GM21381 (cell line): ENCODE data around the gene OR1N2.
"Not testable (repeated sequence)": the region's sequence is repeated elsewhere in the genome, so short reads cannot be mapped to it uniquely, and the experiment has no call there.

Experiments
- ATAC-seq: cut with Tn5 transposase; IDR thresholded peaks from one replicate; pipeline ENCODE4 v1.9.1; 2021; ENCODE audit warnings: mild to moderate bottlenecking, moderate library complexity; ENCODE audit not compliant: unreplicated experiment

Gene OR1N2

GRCh38 chr9:122552812-122553211 lies at the start of gene OR1N2:
Gene OR1N2 (plus strand): TSS chr9:122553112. CDS start chr9:122553212, 100 bp downstream.
- ATAC-seq: no peak

GRCh38 chr9:122506964-122507363 lies 45.9 kb upstream of the OR1N2 start:
- no peak for ATAC-seq

GRCh38 chr9:122510502-122510901 lies 42.4 kb upstream of the OR1N2 start, which contains the start of gene OR1J2:
Gene OR1J2 (plus strand): TSS chr9:122510802. CDS start chr9:122510802, 0 bp downstream.
- no peak for ATAC-seq

- no peak for ATAC-seq
Measured at GRCh38 chr9:122518226-122518625, 34.7 kb upstream of the OR1N2 start.

GRCh38 chr9:122518841-122519240 lies 34.1 kb upstream of the OR1N2 start, which contains the start of gene OR1J4:
Gene OR1J4 (plus strand): TSS chr9:122519141. CDS start chr9:122519141, 0 bp downstream.
- no peak for ATAC-seq

- ATAC-seq: no peak
Measured at GRCh38 chr9:122519376-122519775, 33.5 kb upstream of the OR1N2 start.

- ATAC-seq: no peak
Measured at GRCh38 chr9:122526602-122527001, 26.3 kb upstream of the OR1N2 start.

- no peak for ATAC-seq
Measured at GRCh38 chr9:122527193-122527592, 25.7 kb upstream of the OR1N2 start, which contains the start of gene OR1N1. Gene OR1N1 (minus strand): TSS chr9:122527293. CDS start chr9:122527293, 0 bp downstream.

GRCh38 chr9:122531157-122531556 lies 21.8 kb upstream of the OR1N2 start:
- ATAC-seq: not testable (repeated sequence)

- no peak for ATAC-seq
Measured at GRCh38 chr9:122536134-122536533, 16.8 kb upstream of the OR1N2 start.

- not testable (repeated sequence) for ATAC-seq
Measured at GRCh38 chr9:122537066-122537465, 15.8 kb upstream of the OR1N2 start.

- no peak for ATAC-seq
Measured at GRCh38 chr9:122538757-122539156, 14.2 kb upstream of the OR1N2 start.

GRCh38 chr9:122546196-122546595 lies 6.7 kb upstream of the OR1N2 start:
- no peak for ATAC-seq

- ATAC-seq: no peak
Measured at GRCh38 chr9:122551371-122551770, 1.5 kb upstream of the OR1N2 start.

GRCh38 chr9:122561446-122561845 lies 8.5 kb downstream of the OR1N2 start:
- no peak for ATAC-seq

GRCh38 chr9:122562134-122562760 lies 9.3 kb downstream of the OR1N2 start:
- no peak for ATAC-seq

- no peak for ATAC-seq
Measured at GRCh38 chr9:122567901-122568300, 15.0 kb downstream of the OR1N2 start.

GRCh38 chr9:122572456-122572855 lies 19.5 kb downstream of the OR1N2 start:
- no peak for ATAC-seq

- no peak for ATAC-seq
Measured at GRCh38 chr9:122579874-122580273, 27.0 kb downstream of the OR1N2 start.

GRCh38 chr9:122580360-122580759 lies 27.4 kb downstream of the OR1N2 start:
- ATAC-seq: no peak

- ATAC-seq: not testable (repeated sequence)
Measured at GRCh38 chr9:122583284-122583683, 30.4 kb downstream of the OR1N2 start, which contains the start of gene OR1L8. Gene OR1L8 (minus strand): TSS chr9:122583384. CDS start chr9:122568477, 14,907 bp downstream.
